ENCODE measurements around the gene IQSEC1.

- TF ChIP-seq CTCF (IDR thresholded peaks at IDR 0.05; ENCODE audit: poor library complexity) (no peak), EZH2 (IDR thresholded peaks at IDR 0.05; ENCODE audit: borderline replicate concordance) (no peak), EZH2phosphoT487 (IDR thresholded peaks at IDR 0.05; ENCODE audit: low read depth, severe bottlenecking, unreplicated experiment) (no peak)
Observed at GRCh38 chr3:12908859-12909258, 164.4 kb downstream of the IQSEC1 start.

Measured in hepatocyte (in vitro differentiated cells).